Lower lobe of right lung (tissue), 2 donors: Measurements from ENCODE around the gene MYBPHL. TPM values are rescaled to one million over a fixed set of nuclear protein-coding genes. Genes with fewer than 3 reads are reported as not detected.

Experiments used
- ATAC-seq, 2 donors: fragments of 200-7000 bp; cut with Tn5 transposase; one replicate each; pipeline ENCODE4 v1.9.1; 2020 to 2022; ENCODE audit warnings: mild to moderate bottlenecking in 2 of 2, moderate library complexity in 2 of 2
- DNase-seq: peaks from one replicate; pipeline ENCODE4 v3.0.0-alpha.2; 2020
- H3K27ac ChIP-seq: fragments of 200-600 bp; one replicate; pipeline ENCODE4 v1.8.0; 2022
- H3K27me3 ChIP-seq: fragments of 200-600 bp; one replicate; pipeline ENCODE4 v1.8.0; 2022; ENCODE audit warnings: low read depth
- H3K36me3 ChIP-seq: fragments of 200-600 bp; one replicate; pipeline ENCODE4 v1.8.0; 2022; ENCODE audit warnings: mild to moderate bottlenecking
- H3K4me1 ChIP-seq: fragments of 200-600 bp; one replicate; pipeline ENCODE4 v1.8.0; 2022
- H3K4me3 ChIP-seq: fragments of 200-600 bp; one replicate; pipeline ENCODE4 v1.8.0; 2022; ENCODE audit warnings: mild to moderate bottlenecking
- H3K9me3 ChIP-seq: fragments of 200-600 bp; one replicate; pipeline ENCODE4 v1.8.0; 2022
- CTCF ChIP-seq: fragments of 200-600 bp; IDR thresholded peaks from one replicate; pipeline ENCODE4 v1.8.0; 2022; ENCODE audit warnings: antibody characterized with exemption, mild to moderate bottlenecking
- intact Hi-C: fragments of 100-400 bp; cut with DNase I; formaldehyde crosslinking; loops from one replicate; pipeline ENCODE4 v1.11.0; 2022
- total RNA-seq: library from RNA; stranded (reverse); fragmentation: NEBNext Ultra II Directional; extraction: Animal tissue kit (Norgen Biotek cat#: 25700); gene quantifications from one replicate; pipeline ENCODE4 v1.2.1, GENCODE V29; 2021
- donor health status: DM: no; HTN: yes; CAD: no; lungs with severe emphysema.

Gene MYBPHL
- total RNA-seq, 1 donor from 2014 or later: 2.8 TPM

DNA sequence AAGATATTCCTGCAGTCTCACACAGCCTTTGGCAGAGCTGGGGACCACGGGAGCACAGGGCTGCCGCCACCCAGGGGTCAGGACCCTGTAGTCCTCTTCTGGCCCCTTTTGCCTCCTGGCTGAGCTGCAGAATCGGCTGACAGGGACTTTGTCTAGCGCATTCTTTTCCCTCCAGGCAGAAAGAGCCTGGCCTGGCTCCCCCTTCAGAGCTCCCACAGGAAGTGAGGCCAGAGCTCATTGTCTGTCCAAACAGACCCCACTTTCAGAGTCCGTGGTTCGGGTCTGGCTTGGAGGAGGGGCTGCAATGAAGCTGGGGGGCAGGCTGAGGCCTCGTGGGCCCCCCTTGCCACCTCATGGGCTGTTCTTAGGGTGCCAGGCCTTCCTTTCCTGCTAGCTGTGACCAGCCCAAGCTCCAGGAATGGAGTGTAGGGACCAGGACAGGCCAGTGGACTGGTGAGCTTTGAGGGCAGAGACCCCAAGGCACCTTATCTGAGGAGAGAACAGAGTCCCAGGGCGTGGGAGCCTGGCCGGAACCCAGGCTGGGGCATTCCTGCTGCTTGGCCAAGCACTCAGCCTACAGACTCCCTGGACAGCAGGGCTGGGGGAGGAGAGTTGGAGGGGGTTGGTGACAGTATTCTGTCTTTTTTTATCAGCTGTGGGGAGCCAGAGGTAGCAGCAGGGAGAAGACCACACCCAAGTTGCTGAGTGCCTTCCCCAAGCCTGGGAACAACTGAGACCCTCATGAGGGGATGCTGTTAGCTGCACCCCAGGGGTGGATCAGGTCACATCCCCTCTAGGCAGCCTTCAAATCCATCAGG, 52.8 kb downstream of the MYBPHL start:
- TF ChIP-seq CTCF: no peak
- no peaks in the 10 kb centered on the region for H3K9me3 ChIP-seq
- H3K4me1 ChIP-seq: peaks cover 26% of the 10 kb centered on the region
- H3K27me3 ChIP-seq: no peaks in the 10 kb centered on the region
- intact Hi-C loops: no loop called here
- H3K36me3 ChIP-seq: no peaks in the 10 kb centered on the region
- DNase-seq: no peak
- H3K4me3 ChIP-seq: no peak overlapping the region
- ATAC-seq: peak in 1 of 2 donors; percentile 11
- H3K27ac ChIP-seq: peak overlapping the region; percentile 66

GRCh38 chr1:109252893-109253802, 53.7 kb downstream of the MYBPHL start:
- Histone ChIP-seq H3K9me3 (no peaks in the 10 kb centered on the region), H3K36me3 (no peaks in the 10 kb centered on the region), H3K27me3 (peaks cover 5% of the 10 kb centered on the region), H3K4me3 (no peak overlapping the region), H3K4me1 (peaks cover 31% of the 10 kb centered on the region), H3K27ac (peak overlapping the region; percentile 66)
- TF ChIP-seq CTCF: no peak
- intact Hi-C loops: no loop called here
- DNase-seq (no peak), ATAC-seq (no peak)

DNA sequence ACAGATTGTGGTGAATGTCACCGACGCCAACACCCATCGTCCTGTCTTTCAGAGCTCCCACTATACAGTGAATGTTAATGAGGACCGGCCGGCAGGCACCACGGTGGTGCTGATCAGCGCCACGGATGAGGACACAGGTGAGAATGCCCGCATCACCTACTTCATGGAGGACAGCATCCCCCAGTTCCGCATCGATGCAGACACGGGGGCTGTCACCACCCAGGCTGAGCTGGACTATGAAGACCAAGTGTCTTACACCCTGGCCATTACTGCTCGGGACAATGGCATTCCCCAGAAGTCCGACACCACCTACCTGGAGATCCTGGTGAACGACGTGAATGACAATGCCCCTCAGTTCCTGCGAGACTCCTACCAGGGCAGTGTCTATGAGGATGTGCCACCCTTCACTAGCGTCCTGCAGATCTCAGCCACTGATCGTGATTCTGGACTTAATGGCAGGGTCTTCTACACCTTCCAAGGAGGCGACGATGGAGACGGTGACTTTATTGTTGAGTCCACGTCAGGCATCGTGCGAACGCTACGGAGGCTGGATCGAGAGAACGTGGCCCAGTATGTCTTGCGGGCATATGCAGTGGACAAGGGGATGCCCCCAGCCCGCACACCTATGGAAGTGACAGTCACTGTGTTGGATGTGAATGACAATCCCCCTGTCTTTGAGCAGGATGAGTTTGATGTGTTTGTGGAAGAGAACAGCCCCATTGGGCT, 54.5 kb downstream of the MYBPHL start:
- TF ChIP-seq CTCF: no peak
- peaks cover 6% of the 10 kb centered on the region for H3K27me3 ChIP-seq
- no peaks in the 10 kb centered on the region for H3K9me3 ChIP-seq
- no peak for ATAC-seq
- no peak overlapping the region for H3K27ac ChIP-seq
- H3K4me1 ChIP-seq: peaks cover 31% of the 10 kb centered on the region
- no peak overlapping the region for H3K4me3 ChIP-seq
- no peak for DNase-seq
- intact Hi-C loops: no loop called here
- no peaks in the 10 kb centered on the region for H3K36me3 ChIP-seq

GRCh38 chr1:109251277-109252166, 55.3 kb downstream of the MYBPHL start:
- ATAC-seq (no peak), DNase-seq (no peak)
- intact Hi-C loops: no loop called here
- TF ChIP-seq CTCF: no peak
- Histone ChIP-seq H3K9me3 (no peaks in the 10 kb centered on the region), H3K4me1 (peaks cover 31% of the 10 kb centered on the region), H3K27ac (no peak overlapping the region), H3K4me3 (no peak overlapping the region), H3K27me3 (peaks cover 6% of the 10 kb centered on the region), H3K36me3 (no peaks in the 10 kb centered on the region)
